Measurements from ENCODE around the gene SSRP1.

Gene SSRP1

DNA sequence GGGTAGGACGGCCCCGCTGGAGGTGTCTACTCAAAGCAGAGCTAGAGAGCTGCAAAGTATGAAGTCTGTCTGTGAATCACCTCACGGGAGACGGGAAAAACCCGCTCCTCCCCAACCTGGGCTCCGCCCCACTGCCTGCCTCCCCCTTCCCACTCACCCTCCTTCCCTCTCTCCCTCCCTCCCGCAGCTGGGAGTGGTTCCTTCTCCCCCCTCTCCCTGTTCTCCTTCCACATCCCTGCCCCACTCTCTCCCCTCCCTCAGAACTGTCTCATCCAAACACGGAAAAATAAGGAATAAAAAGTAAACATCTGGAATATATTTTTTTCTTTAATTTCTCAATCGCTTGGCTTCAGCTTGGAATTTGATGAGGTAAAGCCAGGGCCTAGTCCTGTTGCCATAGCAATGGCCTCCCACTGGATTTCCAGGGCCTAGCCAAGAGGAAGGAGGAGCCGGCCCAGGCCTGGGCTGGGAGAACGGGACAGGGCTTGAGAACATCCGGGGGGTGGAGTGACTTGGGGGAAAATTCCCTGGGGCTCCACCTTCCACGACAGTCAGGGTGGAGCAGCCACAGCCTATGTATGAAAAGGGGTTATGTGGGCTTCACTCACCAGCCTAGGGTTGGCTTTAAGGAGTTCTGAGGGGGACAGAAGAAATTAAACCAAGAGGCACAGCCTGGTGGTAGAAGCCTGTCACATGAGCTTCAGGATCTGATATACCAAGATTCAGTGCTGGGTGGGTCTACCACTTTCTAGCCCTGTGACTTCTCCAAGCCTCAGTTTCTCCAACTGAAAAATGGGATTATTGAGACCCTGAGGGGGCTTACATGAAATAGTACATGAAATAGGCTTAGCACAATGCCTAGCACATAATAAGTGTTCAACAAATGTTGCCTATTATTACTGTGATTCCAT is 13.2 kb downstream of the SSRP1 start:
- no peak overlapping the region for H2AFZ ChIP-seq (ENCODE audit: low read depth, low read length)
- peaks cover 17% of the 10 kb centered on the region for H3K79me2 ChIP-seq (ENCODE audit: insufficient read depth, low read length)
- DNase-seq (no peak), ATAC-seq (ENCODE audit: insufficient read depth, low read depth) (no peak)
- no peaks in the 10 kb centered on the region for H3K27me3 ChIP-seq (ENCODE audit: insufficient read depth, low read length, poor library complexity)
- TF ChIP-seq EZH2 (IDR thresholded peaks at IDR 0.05; ENCODE audit: borderline replicate concordance, low read depth, low read length, severe bottlenecking) (no peak), CTCF (IDR thresholded peaks at IDR 0.05; ENCODE audit: borderline replicate concordance, extremely low read depth, low read length, poor library complexity, severe bottlenecking) (no peak)
- H3K36me3 ChIP-seq (ENCODE audit: insufficient read depth, low read length) = peaks cover 38% of the 10 kb centered on the region
- no peak overlapping the region for H3K27ac ChIP-seq (ENCODE audit: low read length)
- peaks cover 22% of the 10 kb centered on the region for H4K20me1 ChIP-seq (ENCODE audit: insufficient read depth, low read length)
- peaks cover 48% of the 10 kb centered on the region for H3K4me1 ChIP-seq (ENCODE audit: insufficient read depth, low read length)
- no peak overlapping the region for H3K9ac ChIP-seq (ENCODE audit: low read depth, low read length)
- H3K4me2 ChIP-seq (ENCODE audit: insufficient read depth, low read length) = peak overlapping the region; percentile 70; the same call in 1 of the 2 replicates
- H3K9me3 ChIP-seq (ENCODE audit: insufficient read depth, low read length, severe bottlenecking) = no peaks in the 10 kb centered on the region
- no peak overlapping the region for H3K4me3 ChIP-seq (ENCODE audit: low read depth in 1 of 2, low read length in 2 of 2)

DNA sequence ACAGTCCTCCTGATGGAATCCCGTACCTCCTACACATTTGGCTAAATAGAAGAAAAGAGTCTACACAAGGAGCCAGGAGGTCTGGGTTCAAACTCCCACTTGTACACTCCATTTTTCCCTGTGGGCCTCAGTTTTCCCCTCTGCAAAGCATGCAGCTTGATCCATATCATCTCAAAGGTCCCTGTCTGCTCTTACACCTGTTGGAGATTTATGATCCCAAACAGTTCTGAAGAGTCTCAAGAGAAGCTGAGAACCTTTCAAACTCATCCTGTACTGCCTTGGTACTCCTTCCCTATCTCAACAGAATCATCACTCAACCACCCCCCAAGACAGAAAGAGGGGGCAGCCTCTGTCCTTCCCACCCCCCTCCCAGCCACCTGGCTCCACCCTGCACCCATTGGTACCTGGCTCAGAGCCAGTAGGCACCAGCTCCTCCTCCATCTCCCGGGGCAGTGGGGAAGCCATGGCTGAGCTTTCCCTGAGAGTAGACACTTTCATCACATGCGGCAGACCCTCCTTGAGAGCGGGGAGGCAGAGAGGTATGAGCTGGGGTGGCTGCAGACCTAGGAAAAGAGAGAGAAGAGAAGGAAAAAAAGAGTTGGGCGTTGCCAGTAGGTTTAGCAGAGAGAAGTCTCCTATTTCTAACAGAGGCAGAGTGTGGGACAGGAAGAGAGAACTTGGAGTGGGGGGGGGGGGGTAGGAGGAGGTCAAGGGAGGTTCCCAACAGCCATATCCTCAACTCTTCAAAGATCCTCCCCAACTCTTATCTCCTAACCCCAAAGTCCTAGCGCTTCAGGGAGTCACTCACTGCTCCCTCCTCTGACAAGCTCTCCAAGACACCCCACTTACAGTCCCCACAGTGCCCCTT is 14.1 kb downstream of the SSRP1 start:
- H2AFZ ChIP-seq (ENCODE audit: low read depth, low read length) = no peak overlapping the region
- ATAC-seq (ENCODE audit: insufficient read depth, low read depth) (no peak), DNase-seq (no peak)
- H3K27ac ChIP-seq (ENCODE audit: low read length) = no peak overlapping the region
- H3K79me2 ChIP-seq (ENCODE audit: insufficient read depth, low read length) = peaks cover 17% of the 10 kb centered on the region
- peaks cover 38% of the 10 kb centered on the region for H3K36me3 ChIP-seq (ENCODE audit: insufficient read depth, low read length)
- H3K27me3 ChIP-seq (ENCODE audit: insufficient read depth, low read length, poor library complexity) = no peaks in the 10 kb centered on the region
- H3K4me3 ChIP-seq (ENCODE audit: low read depth in 1 of 2, low read length in 2 of 2) = no peak overlapping the region
- TF ChIP-seq CTCF (IDR thresholded peaks at IDR 0.05; ENCODE audit: borderline replicate concordance, extremely low read depth, low read length, poor library complexity, severe bottlenecking) = no peak
- TF ChIP-seq EZH2 (IDR thresholded peaks at IDR 0.05; ENCODE audit: borderline replicate concordance, low read depth, low read length, severe bottlenecking) = no peak
- H3K9me3 ChIP-seq (ENCODE audit: insufficient read depth, low read length, severe bottlenecking) = no peaks in the 10 kb centered on the region
- H4K20me1 ChIP-seq (ENCODE audit: insufficient read depth, low read length) = peaks cover 22% of the 10 kb centered on the region
- no peak overlapping the region for H3K9ac ChIP-seq (ENCODE audit: low read depth, low read length)
- H3K4me2 ChIP-seq (ENCODE audit: insufficient read depth, low read length) = no peak overlapping the region; the same call in 1 of the 2 replicates
- peaks cover 39% of the 10 kb centered on the region for H3K4me1 ChIP-seq (ENCODE audit: insufficient read depth, low read length)

DNA sequence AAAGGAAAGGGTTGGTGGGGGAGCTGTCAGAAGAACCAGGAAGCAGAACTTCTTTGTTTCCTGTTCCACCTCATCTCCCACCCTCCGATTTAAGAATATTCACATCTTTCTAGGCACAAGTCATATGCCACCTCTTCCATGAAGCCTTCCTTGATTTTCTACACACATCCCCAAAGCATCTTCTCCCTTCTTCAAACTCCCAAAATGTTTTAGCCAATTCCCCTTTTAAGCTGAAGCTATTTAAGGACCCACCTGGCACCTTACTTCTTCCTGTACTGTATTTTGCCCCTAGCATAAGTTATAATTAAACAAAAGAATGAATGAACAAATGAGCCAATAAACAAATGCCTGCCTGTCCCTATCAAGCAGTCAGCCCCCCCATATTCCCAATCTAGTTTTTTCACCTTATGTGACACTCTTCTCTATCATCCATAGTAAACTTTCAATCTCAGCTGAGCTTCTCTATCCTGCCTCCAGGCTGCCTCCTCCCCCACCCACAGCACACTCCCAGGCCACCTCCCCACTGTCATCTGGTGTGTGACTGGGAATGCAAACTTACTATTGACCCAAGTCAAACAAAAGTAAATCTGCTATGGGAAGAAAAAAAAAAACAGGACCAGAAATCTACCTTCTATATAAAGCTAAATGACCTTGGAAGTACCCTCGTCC is 14.8 kb downstream of the SSRP1 start:
- DNase-seq = no peak
- H2AFZ ChIP-seq (ENCODE audit: low read depth, low read length) = no peak overlapping the region
- peaks cover 17% of the 10 kb centered on the region for H3K79me2 ChIP-seq (ENCODE audit: insufficient read depth, low read length)
- no peaks in the 10 kb centered on the region for H3K9me3 ChIP-seq (ENCODE audit: insufficient read depth, low read length, severe bottlenecking)
- H3K27ac ChIP-seq (ENCODE audit: low read length) = no peak overlapping the region
- H3K36me3 ChIP-seq (ENCODE audit: insufficient read depth, low read length) = peaks cover 36% of the 10 kb centered on the region
- no peak overlapping the region for H3K4me2 ChIP-seq (ENCODE audit: insufficient read depth, low read length)
- H3K9ac ChIP-seq (ENCODE audit: low read depth, low read length) = no peak overlapping the region
- no peak for ATAC-seq (ENCODE audit: insufficient read depth, low read depth)
- H3K27me3 ChIP-seq (ENCODE audit: insufficient read depth, low read length, poor library complexity) = no peaks in the 10 kb centered on the region
- peaks cover 31% of the 10 kb centered on the region for H3K4me1 ChIP-seq (ENCODE audit: insufficient read depth, low read length)
- H4K20me1 ChIP-seq (ENCODE audit: insufficient read depth, low read length) = peaks cover 22% of the 10 kb centered on the region
- TF ChIP-seq EZH2 (IDR thresholded peaks at IDR 0.05; ENCODE audit: borderline replicate concordance, low read depth, low read length, severe bottlenecking) (no peak), CTCF (IDR thresholded peaks at IDR 0.05; ENCODE audit: borderline replicate concordance, extremely low read depth, low read length, poor library complexity, severe bottlenecking) (no peak)
- H3K4me3 ChIP-seq (ENCODE audit: low read depth in 1 of 2, low read length in 2 of 2) = no peak overlapping the region
